H1 (cell line): ENCODE data around the gene SPATA13. TPM values are rescaled to one million over a fixed set of nuclear protein-coding genes. Genes with fewer than 3 reads are reported as not detected.

ENCODE experiments used
- EZH2 ChIP-seq: fragments of 200-600 bp; sonication (generic); IDR thresholded peaks from 2 replicates; pipeline ENCODE4 v1.7.1; 2012; ENCODE audit warnings: low read depth, mild to moderate bottlenecking, moderate library complexity, low read length, inconsistent platforms; ENCODE audit not compliant: severe bottlenecking
- KDM5A ChIP-seq: fragments of 200-600 bp; IDR thresholded peaks from 2 replicates; pipeline ENCODE4 v1.7.1; 2012; ENCODE audit warnings: mild to moderate bottlenecking, low read length, inconsistent platforms, mixed read lengths
- NANOG ChIP-seq: IDR thresholded peaks from 2 replicates; pipeline ENCODE4 v1.6.1; 2011; ENCODE audit warnings: low read length, low read depth, mild to moderate bottlenecking, inconsistent platforms; ENCODE audit not compliant: insufficient read depth, poor library complexity, severe bottlenecking
- POU5F1 ChIP-seq: IDR thresholded peaks from 2 replicates; pipeline ENCODE4 v1.6.1; 2011; ENCODE audit warnings: low read depth, mild to moderate bottlenecking, low read length, moderate library complexity
- RXRA ChIP-seq: IDR thresholded peaks from 2 replicates; pipeline ENCODE4 v1.6.1; 2011; ENCODE audit warnings: low read depth, mild to moderate bottlenecking, low read length, moderate library complexity; ENCODE audit not compliant: insufficient read depth
- TCF12 ChIP-seq: IDR thresholded peaks from 2 replicates; pipeline ENCODE4 v1.6.1; 2011; ENCODE audit warnings: low read depth, mild to moderate bottlenecking, low read length
- ZNF274 ChIP-seq: IDR thresholded peaks from 2 replicates; pipeline ENCODE4 v1.7.0; 2012; ENCODE audit warnings: low read length, borderline replicate concordance; ENCODE audit errors: extremely low read depth
- polyA plus RNA-seq, 7 experiments: library from polyadenylated mRNA; depleted of rRNA in 3 of 7; stranded (reverse) in 5 of 7; unstranded in 2 of 7; fragments of >200 nt in 5 of 7; fragments of 200-250 nt in 2 of 7; gene quantifications; 1 replicate in 5 of 7; 2 replicates in 1 of 7; 4 replicates in 1 of 7; pipeline versions ENCODE4 v1.2.1 to v1.2.3, GENCODE V29; 2011 to 2013; ENCODE audit warnings: missing spikeins in 2 of 7, mixed read lengths in 2 of 7
- total RNA-seq: library from RNA; stranded (reverse); fragmentation: NEBNext Ultra II Directional; extraction: Animal tissue kit (Norgen Biotek cat#: 25700); gene quantifications from 2 replicates; pipeline ENCODE4 v1.2.1, GENCODE V29; 2021
- TF ChIP-seq, protein P1 (sequence below): fragments of 300-600 bp; sonication (generic); IDR thresholded peaks from 2 replicates; pipeline ENCODE4 v1.7.1; 2012; ENCODE audit warnings: low read length, moderate library complexity, mild to moderate bottlenecking, inconsistent platforms; ENCODE audit not compliant: insufficient replicate concordance
- TF ChIP-seq, protein P2 (sequence below): IDR thresholded peaks from 2 replicates; pipeline ENCODE4 v1.6.1; 2012; ENCODE audit warnings: inconsistent platforms

Gene SPATA13
- total and polyA plus RNA-seq, 2 of the 8 experiments (the other 6 are each of a cell fraction or from before 2014, with no cell fraction given), result 12.6 to 30.9 TPM

DNA sequence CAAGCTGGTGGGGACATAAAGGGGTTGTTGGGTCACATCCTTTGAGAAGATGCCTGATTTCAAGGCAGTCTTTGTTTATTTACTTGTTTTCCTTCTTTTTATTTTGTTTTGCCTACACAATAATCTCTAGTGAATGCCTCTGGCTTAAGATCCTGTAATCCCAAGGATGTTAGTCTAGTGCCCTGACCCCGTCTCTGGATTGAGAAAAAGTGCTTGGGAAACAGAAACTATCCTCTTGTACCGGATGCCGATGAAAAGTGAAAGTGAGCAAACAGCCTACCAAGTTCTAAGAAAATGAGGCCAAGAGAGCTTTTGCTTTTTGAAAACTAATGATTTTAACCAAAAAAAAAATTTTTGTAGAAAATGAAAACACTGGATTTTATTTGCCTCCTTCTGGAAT, 106.8 kb downstream of the SPATA13 start (continued):
- TF ChIP-seq, protein P1, sequence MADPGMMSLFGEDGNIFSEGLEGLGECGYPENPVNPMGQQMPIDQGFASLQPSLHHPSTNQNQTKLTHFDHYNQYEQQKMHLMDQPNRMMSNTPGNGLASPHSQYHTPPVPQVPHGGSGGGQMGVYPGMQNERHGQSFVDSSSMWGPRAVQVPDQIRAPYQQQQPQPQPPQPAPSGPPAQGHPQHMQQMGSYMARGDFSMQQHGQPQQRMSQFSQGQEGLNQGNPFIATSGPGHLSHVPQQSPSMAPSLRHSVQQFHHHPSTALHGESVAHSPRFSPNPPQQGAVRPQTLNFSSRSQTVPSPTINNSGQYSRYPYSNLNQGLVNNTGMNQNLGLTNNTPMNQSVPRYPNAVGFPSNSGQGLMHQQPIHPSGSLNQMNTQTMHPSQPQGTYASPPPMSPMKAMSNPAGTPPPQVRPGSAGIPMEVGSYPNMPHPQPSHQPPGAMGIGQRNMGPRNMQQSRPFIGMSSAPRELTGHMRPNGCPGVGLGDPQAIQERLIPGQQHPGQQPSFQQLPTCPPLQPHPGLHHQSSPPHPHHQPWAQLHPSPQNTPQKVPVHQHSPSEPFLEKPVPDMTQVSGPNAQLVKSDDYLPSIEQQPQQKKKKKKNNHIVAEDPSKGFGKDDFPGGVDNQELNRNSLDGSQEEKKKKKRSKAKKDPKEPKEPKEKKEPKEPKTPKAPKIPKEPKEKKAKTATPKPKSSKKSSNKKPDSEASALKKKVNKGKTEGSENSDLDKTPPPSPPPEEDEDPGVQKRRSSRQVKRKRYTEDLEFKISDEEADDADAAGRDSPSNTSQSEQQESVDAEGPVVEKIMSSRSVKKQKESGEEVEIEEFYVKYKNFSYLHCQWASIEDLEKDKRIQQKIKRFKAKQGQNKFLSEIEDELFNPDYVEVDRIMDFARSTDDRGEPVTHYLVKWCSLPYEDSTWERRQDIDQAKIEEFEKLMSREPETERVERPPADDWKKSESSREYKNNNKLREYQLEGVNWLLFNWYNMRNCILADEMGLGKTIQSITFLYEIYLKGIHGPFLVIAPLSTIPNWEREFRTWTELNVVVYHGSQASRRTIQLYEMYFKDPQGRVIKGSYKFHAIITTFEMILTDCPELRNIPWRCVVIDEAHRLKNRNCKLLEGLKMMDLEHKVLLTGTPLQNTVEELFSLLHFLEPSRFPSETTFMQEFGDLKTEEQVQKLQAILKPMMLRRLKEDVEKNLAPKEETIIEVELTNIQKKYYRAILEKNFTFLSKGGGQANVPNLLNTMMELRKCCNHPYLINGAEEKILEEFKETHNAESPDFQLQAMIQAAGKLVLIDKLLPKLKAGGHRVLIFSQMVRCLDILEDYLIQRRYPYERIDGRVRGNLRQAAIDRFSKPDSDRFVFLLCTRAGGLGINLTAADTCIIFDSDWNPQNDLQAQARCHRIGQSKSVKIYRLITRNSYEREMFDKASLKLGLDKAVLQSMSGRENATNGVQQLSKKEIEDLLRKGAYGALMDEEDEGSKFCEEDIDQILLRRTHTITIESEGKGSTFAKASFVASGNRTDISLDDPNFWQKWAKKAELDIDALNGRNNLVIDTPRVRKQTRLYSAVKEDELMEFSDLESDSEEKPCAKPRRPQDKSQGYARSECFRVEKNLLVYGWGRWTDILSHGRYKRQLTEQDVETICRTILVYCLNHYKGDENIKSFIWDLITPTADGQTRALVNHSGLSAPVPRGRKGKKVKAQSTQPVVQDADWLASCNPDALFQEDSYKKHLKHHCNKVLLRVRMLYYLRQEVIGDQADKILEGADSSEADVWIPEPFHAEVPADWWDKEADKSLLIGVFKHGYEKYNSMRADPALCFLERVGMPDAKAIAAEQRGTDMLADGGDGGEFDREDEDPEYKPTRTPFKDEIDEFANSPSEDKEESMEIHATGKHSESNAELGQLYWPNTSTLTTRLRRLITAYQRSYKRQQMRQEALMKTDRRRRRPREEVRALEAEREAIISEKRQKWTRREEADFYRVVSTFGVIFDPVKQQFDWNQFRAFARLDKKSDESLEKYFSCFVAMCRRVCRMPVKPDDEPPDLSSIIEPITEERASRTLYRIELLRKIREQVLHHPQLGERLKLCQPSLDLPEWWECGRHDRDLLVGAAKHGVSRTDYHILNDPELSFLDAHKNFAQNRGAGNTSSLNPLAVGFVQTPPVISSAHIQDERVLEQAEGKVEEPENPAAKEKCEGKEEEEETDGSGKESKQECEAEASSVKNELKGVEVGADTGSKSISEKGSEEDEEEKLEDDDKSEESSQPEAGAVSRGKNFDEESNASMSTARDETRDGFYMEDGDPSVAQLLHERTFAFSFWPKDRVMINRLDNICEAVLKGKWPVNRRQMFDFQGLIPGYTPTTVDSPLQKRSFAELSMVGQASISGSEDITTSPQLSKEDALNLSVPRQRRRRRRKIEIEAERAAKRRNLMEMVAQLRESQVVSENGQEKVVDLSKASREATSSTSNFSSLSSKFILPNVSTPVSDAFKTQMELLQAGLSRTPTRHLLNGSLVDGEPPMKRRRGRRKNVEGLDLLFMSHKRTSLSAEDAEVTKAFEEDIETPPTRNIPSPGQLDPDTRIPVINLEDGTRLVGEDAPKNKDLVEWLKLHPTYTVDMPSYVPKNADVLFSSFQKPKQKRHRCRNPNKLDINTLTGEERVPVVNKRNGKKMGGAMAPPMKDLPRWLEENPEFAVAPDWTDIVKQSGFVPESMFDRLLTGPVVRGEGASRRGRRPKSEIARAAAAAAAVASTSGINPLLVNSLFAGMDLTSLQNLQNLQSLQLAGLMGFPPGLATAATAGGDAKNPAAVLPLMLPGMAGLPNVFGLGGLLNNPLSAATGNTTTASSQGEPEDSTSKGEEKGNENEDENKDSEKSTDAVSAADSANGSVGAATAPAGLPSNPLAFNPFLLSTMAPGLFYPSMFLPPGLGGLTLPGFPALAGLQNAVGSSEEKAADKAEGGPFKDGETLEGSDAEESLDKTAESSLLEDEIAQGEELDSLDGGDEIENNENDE, result no peak
- TF ChIP-seq EZH2 (no peak), ZNF274 (no peak), TCF12 (no peak), POU5F1 (no peak), KDM5A (no peak), NANOG (no peak), RXRA (no peak)
- TF ChIP-seq, protein P2, sequence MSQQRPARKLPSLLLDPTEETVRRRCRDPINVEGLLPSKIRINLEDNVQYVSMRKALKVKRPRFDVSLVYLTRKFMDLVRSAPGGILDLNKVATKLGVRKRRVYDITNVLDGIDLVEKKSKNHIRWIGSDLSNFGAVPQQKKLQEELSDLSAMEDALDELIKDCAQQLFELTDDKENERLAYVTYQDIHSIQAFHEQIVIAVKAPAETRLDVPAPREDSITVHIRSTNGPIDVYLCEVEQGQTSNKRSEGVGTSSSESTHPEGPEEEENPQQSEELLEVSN, result no peak
